IPS DF 19.7 (cell line): ENCODE results near the gene CPLANE2.
A peak's percentile ranks its signal among the peaks of the same experiment; 100 is the strongest.
"Not testable (repeated sequence)": the region's sequence is repeated elsewhere in the genome, so short reads cannot be mapped to it uniquely, and the experiment has no call there.

ENCODE experiments used
- DNase-seq: peaks from one replicate; pipeline ENCODE4 v3.0.0-alpha.2; 2013; ENCODE audit warnings: low read depth, low spot score

The CPLANE2 gene

DNA sequence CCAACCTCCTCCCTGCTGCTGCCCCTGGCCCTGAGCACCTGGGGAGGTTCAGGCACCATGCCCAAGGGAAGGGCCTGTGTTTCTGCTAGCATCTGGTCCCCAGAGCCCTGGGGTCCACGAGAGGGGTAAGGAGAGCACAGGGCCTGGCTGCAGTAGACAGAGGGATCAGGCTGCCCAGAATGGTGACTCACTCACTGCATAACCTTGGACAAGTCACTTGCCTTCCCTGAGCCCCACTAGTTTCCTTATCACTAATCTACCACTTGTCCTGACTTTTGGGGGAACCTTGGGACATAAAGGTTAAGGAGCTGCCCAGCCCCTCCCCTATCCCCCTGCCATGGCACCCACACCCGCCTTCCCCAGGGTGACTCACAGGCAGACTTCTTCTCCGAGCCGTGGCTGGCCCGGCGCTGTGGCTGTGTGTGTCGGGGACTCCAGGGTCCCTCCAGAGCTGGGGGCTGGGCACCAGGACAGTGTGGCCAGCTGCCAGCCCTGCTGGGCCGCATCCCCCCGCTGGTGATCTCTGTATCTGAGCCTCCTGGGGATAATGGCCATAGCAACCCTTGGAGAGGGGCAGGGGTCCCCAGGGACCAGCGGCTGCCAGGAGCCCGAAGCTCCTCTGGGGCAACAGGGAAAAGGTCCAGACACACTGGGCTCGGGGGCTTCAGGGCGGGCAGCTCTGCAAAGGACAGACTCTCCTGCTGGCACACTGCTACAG, 28.6 kb downstream of the CPLANE2 start:
- DNase-seq, result no peak

DNA sequence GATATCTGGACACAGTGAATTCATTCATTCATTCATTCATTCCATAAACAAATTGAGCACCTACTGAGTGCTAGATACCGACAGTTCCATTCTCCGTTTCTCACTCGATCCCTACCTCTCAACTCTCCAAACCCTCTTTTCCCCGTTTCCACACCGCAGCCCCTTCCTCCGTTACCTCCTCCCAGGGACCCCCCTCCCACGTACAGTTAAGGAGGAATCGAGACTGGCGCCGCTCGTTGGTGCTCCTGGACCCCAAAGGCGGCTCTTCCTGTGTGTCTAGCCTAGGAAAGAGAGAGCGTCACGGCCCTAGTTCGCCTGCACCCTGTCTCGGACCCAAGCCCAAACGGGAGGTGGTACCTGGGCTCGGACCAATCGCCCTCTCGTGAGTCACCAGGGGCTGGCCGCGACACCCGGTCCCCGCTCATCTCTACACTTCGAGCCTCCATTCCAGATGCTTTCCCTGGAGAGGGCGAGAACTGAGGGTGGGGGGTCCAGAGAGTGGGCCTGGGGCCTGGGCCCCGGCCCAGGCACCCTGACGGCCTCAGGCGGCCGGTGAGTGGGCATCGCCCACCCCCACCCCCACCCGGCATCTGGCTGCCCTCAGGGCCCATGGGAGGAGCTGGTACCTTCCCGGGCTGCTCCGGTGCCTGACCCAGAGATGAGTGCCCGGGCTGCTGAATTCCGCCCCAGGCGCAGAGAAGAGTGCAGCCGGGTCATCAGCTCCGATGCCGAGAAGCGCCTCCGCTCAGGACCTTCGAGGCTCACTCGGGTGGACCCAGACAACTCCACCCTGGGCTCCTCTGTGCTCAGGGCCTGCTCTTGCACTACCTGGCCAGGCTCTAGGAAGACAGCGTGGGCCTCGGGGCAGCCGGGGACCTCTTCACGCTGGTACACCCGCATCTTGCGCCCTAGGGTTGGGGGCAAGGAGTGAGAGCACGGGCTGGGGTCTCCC, 29.4 kb downstream of the CPLANE2 start:
- DNase-seq, result no peak

DNA sequence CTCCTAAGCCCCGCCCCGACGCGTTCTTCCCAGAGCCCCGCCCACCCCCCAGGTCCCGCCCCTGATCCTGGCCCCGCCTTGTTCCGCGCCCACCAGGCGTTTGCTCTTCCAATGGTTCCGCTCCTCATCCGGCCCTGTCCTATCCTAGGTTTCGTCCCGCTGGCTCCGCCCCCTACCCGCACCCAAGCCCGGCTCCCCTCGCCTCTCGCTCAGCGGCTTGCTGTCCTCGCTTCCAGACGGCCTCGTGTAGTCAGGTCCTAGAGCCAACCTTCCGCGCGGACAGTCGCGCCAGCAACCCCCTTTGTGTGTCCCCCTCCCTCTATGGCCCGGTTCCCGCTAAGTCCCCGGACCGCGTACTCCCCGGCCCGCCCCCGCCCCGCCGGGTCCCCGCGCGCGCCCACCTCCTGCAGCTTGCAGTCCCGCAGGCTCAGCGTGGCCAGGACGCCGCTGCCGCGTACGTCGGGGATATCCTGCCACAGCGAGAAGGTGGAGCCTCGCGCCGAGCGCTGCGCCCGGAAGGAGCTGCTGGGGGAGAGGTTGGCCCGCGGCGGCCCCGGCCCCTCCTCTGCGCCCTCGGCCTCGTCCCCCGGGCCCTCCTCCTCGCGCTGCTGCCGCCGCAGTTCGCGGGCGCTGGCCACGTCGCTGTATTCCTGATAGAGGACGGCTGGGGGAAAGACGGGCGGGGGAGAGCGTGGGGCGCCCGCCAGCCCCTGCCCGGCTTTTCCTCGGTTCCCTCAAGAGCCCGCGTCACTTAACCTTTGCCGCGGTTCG, 30.3 kb downstream of the CPLANE2 start:
- peak; percentile 94 for DNase-seq

DNA sequence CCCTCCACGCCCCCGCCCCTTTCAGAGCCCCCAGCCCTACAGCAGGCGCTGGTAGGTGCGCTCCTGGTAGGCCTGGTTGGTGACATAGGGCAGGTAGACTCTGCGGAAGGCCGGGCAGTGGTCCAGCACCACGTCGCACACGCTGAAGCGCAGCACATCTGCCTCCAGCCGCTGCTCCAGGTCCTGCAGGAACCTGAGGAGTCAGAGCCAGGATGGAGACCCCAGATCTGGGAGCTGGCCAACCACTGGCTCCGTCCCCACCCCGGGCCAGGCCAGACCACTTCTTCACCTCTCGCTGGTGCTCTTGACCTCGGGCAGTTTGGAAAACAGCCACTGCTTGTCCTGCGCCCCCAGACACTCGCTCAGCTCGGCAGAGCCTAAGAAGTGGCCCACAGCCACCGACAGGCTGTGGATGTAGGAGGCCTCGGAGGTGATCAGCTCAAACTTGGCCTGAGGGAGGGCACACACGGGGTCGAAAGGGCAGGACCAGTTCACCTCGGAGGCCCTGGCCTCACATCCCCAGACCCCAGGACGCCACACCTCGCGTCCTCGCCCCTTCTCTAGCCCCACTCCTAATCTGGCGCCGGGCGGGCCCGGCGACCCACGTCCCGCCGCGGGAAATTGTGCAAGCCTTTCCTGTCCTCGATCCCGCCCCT, 31.0 kb downstream of the CPLANE2 start:
- no peak for DNase-seq

DNA sequence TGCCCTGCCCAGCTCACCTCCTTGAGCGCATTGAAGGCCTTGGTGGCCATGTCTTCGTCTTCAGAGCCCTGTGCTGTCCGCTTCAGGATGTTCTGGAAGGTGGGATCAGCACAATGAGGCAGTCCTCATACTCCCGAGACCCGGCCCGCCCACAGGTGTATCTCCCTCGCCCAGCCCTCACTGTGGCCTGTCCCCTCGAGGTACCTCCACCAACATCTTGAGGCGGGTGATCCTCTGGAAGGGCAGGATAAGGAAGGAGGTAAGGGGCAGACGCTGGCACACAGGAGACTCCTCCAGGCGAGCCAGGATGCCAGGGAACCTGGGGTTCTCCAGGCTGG, 31.7 kb downstream of the CPLANE2 start:
- DNase-seq, result no peak

DNA sequence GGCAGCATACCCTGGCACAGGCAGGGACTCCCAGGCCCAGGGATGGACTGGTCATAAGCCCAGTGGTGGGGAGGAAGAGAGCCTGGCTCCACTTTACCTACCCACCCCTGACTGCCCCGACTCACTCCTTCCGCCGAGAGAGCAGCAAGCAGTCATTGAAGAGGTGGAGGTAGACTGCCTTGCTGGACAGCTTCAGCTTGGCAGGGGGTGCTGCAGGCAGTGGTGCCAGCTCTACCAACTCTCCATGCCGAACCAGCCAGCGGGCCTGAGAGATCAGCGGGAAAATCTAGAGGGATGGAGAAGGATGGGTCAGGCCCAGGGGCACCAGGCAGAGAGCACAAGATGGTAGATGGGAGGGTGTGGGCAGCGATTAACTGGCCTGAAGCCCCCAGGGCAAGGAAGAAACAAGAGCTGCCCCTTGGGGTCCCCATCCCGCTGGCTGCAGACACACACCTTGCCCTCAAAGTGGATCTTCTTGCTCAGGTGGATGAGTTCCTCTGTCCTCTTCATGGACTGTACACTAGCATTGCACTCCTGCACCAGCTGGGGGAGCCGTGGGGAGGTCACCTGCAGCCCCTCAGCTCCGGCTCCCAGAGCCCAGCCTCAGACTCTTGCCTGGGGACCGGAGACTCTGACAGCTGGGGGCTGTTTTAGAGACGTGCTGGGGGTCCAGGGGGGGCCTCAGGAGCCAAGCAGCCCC, 32.2 kb downstream of the CPLANE2 start:
- DNase-seq, result no peak

DNA sequence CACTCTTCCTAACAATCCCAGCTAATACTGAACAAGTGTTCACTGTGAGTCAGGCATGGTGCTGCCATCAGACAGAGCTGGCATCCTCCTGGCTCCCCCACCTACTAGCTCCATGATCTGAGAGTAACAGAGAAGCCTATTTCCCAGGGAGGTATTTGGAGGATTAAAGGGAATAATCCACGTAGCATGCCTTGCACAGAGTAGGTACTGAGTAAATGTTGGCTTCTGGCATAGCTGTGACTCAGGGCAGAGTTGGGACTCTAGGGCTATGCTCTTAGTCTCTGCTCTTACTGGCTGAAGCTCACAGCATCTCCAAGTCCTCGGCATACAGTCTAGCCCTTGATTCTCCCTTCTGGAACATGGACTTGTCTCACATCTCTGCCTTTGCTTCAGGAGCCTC, 32.8 kb downstream of the CPLANE2 start:
- no peak for DNase-seq

DNA sequence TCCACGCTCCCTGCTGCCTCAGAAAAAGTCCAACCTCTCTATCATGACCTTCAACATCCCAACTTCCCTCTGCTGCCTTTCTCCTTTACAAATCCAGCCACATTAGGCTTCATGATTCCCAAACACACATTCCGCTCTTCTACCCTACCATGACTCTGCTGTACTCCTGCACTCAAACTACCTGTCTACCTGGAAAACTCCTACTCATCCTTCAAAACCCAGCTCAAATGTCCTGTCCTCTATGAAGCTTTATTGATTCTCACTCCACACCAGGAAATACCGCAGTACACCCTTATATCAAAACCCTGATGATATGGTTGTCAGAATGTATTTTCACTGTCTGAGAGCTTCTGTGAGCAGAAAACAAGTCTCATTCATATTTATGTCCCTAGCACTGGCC, 33.4 kb downstream of the CPLANE2 start:
- DNase-seq, result no peak

DNA sequence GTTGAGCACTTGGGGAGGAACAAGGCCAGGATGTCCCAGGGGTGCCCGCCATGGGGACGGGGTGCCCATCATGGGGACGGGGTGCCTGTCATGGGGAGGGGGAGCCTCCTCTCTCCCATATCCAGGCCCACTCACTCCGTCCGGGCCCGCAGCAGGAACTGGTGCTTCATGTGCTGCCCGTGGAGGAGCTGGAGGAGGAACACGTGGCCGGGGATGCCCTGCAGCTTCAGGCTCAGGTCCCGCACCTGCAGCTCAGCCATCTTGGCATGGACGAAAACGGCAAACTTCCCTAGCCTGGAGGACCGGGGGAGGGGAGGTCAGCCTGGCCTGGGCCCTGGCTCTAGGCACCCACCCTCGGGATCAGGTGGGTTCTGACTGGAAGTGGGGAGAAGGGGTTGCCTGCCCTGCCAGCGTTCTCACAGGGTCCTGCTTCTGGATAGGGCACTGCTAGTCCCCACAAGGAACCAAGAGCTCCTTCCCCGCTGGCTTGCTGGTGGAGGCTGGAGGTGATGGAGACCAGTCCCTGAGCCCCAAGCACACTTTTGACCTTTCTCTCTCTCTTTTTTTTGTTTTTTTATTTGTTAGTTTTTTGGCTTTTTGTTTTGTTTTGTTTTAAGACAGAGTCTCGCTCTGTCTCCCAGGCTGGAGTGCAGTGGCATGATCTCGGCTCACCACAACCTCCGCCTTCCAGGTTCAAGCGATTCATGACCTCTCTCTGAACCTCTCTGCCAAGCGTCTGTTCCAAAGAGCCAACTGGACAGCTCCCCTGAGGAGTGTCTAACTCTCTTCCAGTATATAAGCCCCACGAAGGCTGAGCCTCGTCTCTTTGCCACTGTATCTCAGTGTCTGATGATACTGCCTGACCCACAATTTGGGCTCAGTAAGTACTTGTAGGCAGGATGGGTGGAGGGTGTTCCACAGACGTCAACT, 34.4 kb downstream of the CPLANE2 start:
- DNase-seq, result no peak

DNA sequence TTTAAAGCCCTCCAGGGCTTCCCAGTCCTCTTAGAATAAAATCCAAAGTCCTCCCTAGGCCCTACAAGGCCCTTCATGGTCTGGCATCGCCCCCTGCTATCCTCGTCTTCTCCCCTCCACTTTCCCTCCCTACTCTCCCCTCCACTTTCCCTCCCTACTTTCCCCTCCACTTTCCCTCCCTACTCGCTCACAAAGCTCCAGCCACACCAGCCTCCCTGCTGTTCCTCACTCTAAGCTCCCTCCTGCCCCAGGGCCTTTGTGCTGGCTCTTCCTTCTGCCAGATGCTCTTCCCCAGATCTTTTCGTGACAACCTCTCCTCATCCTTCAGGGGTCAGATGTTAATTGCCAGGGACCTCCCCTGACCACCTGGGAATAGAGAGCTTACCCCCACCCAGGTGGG, 37.3 kb downstream of the CPLANE2 start:
- DNase-seq, result no peak

DNA sequence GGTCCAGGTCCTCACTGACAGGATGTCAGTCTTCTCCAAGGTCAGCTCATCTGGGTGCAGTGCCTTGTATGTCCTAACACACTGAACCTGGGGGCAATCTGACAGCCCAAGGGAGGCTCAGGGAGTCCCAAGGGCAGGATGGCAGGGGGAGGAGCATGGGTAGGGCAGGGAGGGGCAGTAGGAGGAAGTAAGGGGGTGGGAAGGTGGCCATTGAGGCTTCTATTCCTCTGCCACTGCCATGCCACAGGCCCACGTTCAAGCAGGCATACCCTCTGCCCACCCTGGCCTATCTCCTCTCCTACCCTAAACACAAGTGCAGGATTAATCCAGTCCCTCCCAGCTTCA, 37.9 kb downstream of the CPLANE2 start:
- DNase-seq, result no peak

DNA sequence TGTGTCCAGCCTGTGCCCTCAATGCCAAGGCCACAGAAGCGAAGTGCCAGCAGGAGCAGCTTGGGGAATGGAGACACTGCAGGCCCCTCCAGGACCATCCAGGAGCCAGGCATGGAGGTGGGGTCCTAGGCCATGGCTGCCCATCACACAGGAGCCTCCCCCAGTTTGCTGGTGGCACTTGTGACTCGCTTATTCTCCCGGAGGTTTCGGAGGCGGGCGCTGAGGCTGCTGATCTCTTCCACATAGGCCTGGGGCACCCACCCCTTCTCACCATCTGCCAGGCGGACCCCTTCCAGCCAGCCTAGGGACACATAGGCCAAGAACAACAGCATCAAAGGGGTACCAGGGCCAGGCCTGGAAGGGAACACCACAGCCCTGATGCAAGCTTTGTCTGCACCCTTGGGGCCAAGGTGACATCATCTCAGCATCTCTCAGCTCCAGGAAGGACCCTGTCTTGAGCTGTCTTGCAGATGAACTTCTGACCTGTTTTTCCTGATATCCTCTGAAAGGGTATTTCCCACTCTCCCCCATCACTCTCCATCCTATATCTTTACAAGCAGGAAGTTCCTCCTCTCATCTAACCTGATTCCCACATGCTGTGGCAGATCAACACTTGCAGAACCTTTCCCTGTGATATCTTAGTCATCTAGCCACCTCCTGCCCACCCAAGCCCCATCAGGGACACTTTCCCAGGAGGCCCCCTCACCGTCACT, 38.4 kb downstream of the CPLANE2 start:
- DNase-seq, result no peak

DNA sequence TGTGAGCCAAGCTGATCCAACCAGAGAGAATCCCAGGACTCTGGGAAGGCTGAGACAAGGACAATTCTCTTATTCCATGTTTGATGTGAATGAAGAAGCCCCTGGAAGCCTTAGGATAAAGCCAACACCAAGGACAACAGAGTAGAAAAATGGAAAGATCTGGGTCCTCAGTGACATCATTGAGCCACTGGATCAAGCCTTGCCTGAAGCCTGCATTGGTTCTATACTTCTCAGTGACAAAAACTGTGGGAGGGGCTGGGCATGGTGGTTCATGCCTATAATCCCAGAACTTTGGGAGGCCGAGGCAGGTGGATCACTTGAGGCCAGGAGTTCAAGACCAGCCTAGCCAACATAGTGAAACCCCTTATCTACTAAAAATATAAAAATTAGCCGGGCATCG, 40.1 kb downstream of the CPLANE2 start:
- DNase-seq, result no peak

DNA sequence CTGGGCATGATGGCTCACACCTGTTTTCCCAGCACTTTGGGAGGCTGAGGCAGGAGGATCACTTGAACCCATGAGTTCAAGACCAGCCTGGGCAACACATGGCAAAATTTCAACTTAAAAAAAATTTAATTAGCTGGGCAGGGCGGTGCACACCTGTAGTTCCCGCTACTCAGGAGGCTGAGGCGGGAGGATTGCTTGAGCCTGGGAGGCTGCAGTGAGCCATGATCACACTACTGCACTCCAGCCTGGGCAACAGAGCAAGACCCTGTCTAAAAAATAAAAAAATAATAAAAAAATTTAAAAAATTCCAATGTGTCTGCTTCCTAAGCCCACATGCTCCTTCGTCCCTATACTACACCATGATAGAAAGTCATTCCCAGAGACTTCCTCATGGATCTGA, 40.8 kb downstream of the CPLANE2 start:
- not testable (repeated sequence) for DNase-seq

DNA sequence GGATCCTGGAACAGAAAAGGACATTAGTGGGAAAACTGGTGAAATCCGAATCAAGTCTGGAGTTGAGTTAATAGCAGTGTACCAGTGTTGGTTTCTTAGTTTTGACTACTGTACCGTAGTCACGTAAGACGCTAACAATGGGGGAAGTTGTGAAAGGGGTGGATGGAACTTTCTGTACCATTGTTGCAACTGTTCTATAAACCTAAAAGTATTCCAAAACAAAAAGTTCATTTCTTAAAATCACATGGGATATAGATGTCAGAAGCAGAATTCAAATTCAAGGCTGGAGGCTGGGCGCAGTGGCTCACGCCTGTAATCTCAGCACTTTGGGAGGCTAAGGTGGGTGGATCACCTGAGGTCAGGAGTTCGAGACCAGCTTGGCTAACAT, 41.5 kb downstream of the CPLANE2 start:
- no peak for DNase-seq

DNA sequence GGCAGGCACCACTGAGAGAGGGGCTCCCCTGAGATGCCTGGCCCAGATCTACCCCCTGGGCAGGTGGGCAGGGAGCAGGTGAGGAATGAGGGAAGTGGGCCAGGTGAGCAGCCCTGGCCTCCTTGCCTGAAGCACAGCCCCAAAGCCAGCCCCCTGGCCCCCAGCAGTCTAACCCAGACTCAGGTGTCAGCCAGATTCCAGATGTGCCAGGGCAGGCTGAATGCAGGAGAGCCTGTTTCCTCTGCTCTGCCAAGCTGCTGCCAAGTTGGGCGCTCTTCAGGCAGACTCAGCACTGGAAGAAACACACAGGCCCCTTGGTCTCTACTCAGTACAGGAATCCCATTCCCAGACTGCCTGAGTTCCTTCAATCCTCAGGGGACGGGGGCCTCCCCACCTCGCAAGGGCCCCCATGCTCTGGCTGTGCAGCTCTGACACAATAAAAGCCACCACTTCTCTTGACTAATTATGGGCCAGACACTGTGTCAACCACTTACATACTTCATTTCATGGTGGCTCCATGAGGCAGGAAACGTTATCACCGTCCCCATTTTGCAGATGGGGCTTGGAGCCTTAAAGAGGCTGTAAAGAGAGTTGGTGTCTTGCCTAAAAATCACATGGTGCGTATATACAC, 45.0 kb downstream of the CPLANE2 start:
- DNase-seq, result no peak

DNA sequence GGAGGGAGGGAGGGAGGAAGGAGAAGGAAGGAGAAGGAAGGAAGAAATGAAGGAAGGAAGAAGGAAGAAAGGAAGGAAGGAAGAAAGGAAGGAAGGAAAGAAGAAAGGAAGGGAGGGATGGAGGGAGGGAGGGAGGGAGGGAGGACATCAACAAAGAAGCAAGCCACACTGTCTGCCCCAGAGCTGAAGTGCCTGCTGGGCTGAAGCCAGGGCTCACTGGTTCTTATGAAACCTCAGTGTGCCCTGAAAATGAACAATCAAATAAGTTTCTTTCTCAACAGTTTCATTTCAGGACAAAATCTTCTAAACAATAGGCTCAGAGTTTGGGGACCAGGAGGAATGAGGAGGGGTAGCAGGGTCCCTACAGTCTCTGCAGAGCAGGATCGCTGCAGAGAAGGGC, 45.7 kb downstream of the CPLANE2 start:
- DNase-seq, result no peak

DNA sequence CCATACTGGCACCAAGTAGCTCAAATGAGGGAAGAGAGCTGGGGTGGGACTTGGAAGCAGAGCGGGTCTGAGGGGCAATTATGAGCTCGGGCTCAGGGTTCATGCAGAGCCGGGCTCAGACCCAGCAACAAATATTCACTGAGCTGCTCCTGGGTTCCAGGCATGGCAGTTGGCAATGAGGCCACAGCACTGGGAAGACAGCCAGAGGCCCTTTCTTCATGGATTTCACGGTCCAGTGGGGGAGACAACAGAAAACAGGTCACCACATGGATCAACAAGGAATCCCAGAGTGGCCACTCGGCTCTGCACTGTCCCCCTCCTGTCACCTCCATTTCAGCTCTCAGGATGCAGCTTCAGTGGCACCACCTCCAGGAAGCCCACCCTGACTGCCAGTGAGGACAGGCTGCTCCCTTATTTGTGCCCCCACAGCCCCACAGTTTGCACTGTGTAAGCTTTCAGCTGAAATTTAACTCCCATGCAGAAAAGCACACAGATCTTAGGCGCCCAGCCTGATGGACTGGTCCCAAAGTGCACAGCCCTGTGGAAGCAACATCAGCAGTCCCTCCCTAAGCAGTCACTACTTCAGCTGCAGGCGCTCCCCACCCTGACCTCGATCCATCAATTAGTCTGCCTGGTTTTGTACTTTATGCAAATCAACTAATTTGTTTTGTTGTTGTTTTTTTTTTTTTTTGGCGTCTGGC, 46.9 kb downstream of the CPLANE2 start:
- no peak for DNase-seq
